HepG2 (cell line): ENCODE measurements around the gene GUK1. TPM values are rescaled to one million over a fixed set of nuclear protein-coding genes. Genes with fewer than 3 reads are reported as not detected.

Source experiments
- CHCHD3 ChIP-seq: sonication (generic); formaldehyde crosslinking; IDR thresholded peaks from 2 replicates; pipeline ENCODE4 v1.8.0; 2022; ENCODE audit warnings: mild to moderate bottlenecking, missing genetic modification reagents, moderate library complexity
- ISL2 ChIP-seq: sonication (generic); formaldehyde crosslinking; IDR thresholded peaks from 2 replicates; pipeline ENCODE4 v1.5.0; 2020; ENCODE audit warnings: missing genetic modification reagents
- KDM5A ChIP-seq: fragments of 200-600 bp; sonication (generic); IDR thresholded peaks from 2 replicates; pipeline ENCODE4 v1.7.0; 2018; ENCODE audit warnings: antibody characterized with exemption, mild to moderate bottlenecking, low read length, borderline replicate concordance
- KLF16 ChIP-seq, 2 experiments: sonication (generic) in 1 of 2; formaldehyde crosslinking in 1 of 2; IDR thresholded peaks; 2 replicates each; pipeline versions ENCODE4 v1.6.1 to v1.8.0; 2016 to 2023; ENCODE audit warnings: missing genetic modification reagents in 2 of 2, missing compliant biosample characterization in 1 of 2
- NR3C1 ChIP-seq: sonication (generic); formaldehyde crosslinking; IDR thresholded peaks from 2 replicates; pipeline ENCODE4 v1.4.0; 2020; ENCODE audit warnings: missing genetic modification reagents
- POGK ChIP-seq: sonication (generic); formaldehyde crosslinking; conservative IDR thresholded peaks from 2 replicates; pipeline ENCODE4 v1.8.0; 2022; ENCODE audit warnings: mild to moderate bottlenecking, moderate library complexity, missing genetic modification reagents
- POLR2G ChIP-seq: fragments of 200-400 bp; formaldehyde crosslinking; IDR thresholded peaks from 2 replicates; pipeline ENCODE4 v1.6.1; 2018; ENCODE audit warnings: mild to moderate bottlenecking, low read depth, low read length, moderate library complexity
- TEAD2 ChIP-seq: sonication (generic); formaldehyde crosslinking; IDR thresholded peaks from 2 replicates; pipeline ENCODE4 v1.9.0; 2021; ENCODE audit warnings: missing genetic modification reagents
- YY1 ChIP-seq: IDR thresholded peaks from 2 replicates; pipeline ENCODE4 v1.6.1; 2011; ENCODE audit warnings: low read length, low read depth, moderate library complexity, mild to moderate bottlenecking; ENCODE audit not compliant: insufficient read depth, insufficient replicate concordance
- ZBTB33 ChIP-seq: sonication (generic); formaldehyde crosslinking; IDR thresholded peaks from 2 replicates; pipeline ENCODE4 v1.4.0; 2020; ENCODE audit warnings: missing genetic modification reagents
- ZFP36L1 ChIP-seq: sonication (generic); formaldehyde crosslinking; IDR thresholded peaks from 2 replicates; pipeline ENCODE4 v1.8.0; 2022; ENCODE audit warnings: mild to moderate bottlenecking, missing genetic modification reagents, moderate library complexity
- ZXDC ChIP-seq: sonication (generic); formaldehyde crosslinking; IDR thresholded peaks from 2 replicates; pipeline ENCODE4 v1.5.0; 2020; ENCODE audit warnings: mild to moderate bottlenecking, missing genetic modification reagents
- polyA plus RNA-seq, 8 experiments: library from polyadenylated mRNA; depleted of rRNA in 3 of 8; stranded (reverse) in 7 of 8; unstranded in 1 of 8; fragments of >200 nt; fragmentation: Illumina TruSeq in 4 of 8; extraction: Trizol in 4 of 8; gene quantifications; 2 replicates each; pipeline versions ENCODE4 v1.2.1 to v1.2.3, GENCODE V29; 2011 to 2016; ENCODE audit warnings: low read depth in 4 of 8, missing spikeins in 1 of 8, mixed read lengths in 1 of 8; ENCODE audit not compliant: insufficient read depth in 1 of 8
- total RNA-seq, 5 experiments: library from RNA; depleted of rRNA; stranded (reverse); fragments of >200 nt; fragmentation: Illumina TruSeq; extraction: Trizol; gene quantifications; 2 replicates each; pipeline ENCODE4 v1.2.3, GENCODE V29; 2016; ENCODE audit warnings: low read depth in 1 of 5
- TF ChIP-seq, protein P1 (sequence below): sonication (generic); formaldehyde crosslinking; IDR thresholded peaks from one replicate; pipeline ENCODE4 v1.5.1; 2020; ENCODE audit warnings: mild to moderate bottlenecking, missing genetic modification reagents; ENCODE audit errors: not compliant biosample characterization

GUK1 gene
- total and polyA plus RNA-seq, 2 of the 13 experiments (the other 11 are each of a cell fraction or from before 2014, with no cell fraction given) = 116 to 154 TPM

DNA sequence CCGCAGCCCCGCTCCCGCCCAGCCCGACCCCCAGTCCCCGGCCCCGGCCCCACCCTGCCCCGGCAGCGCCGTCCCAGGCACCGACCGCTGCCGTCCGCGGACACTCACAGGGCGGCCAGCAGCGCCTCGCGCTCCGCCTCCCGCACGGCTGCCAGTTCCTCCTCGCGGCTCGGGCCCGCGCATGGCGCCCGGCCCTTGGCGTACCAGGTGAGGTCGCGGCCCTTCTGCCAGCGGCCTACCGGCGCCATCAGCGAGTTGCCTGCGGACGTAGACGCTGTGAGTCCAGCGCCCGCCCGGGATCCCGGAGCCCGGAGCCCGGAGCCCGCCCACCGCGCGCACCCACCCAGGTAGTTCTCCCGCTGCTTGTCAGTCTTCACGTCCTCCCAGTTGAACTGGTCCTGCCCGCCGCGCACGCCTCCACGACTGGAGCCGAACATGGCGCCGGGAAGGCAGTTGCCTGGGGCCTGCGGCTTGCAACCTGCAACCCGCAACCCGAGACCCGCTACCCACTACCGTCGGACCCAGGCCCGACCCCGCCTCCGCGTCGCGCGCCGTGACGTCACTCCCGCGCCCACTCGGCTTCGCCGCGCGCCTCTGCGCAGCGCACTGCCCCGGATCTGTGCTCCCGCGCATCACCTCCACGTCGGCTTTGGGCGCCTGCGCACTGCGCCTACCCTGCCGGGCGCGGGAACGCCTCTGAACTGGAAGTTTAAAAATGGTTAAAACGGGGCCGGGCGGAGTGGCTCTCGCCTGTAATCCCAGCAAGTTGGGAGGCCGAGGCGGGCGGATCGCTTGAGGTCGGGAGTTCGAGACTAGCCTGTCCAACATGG, 37.1 kb upstream of the GUK1 start, which contains the start of gene C1orf35 (continued):
- TF ChIP-seq, protein P1, sequence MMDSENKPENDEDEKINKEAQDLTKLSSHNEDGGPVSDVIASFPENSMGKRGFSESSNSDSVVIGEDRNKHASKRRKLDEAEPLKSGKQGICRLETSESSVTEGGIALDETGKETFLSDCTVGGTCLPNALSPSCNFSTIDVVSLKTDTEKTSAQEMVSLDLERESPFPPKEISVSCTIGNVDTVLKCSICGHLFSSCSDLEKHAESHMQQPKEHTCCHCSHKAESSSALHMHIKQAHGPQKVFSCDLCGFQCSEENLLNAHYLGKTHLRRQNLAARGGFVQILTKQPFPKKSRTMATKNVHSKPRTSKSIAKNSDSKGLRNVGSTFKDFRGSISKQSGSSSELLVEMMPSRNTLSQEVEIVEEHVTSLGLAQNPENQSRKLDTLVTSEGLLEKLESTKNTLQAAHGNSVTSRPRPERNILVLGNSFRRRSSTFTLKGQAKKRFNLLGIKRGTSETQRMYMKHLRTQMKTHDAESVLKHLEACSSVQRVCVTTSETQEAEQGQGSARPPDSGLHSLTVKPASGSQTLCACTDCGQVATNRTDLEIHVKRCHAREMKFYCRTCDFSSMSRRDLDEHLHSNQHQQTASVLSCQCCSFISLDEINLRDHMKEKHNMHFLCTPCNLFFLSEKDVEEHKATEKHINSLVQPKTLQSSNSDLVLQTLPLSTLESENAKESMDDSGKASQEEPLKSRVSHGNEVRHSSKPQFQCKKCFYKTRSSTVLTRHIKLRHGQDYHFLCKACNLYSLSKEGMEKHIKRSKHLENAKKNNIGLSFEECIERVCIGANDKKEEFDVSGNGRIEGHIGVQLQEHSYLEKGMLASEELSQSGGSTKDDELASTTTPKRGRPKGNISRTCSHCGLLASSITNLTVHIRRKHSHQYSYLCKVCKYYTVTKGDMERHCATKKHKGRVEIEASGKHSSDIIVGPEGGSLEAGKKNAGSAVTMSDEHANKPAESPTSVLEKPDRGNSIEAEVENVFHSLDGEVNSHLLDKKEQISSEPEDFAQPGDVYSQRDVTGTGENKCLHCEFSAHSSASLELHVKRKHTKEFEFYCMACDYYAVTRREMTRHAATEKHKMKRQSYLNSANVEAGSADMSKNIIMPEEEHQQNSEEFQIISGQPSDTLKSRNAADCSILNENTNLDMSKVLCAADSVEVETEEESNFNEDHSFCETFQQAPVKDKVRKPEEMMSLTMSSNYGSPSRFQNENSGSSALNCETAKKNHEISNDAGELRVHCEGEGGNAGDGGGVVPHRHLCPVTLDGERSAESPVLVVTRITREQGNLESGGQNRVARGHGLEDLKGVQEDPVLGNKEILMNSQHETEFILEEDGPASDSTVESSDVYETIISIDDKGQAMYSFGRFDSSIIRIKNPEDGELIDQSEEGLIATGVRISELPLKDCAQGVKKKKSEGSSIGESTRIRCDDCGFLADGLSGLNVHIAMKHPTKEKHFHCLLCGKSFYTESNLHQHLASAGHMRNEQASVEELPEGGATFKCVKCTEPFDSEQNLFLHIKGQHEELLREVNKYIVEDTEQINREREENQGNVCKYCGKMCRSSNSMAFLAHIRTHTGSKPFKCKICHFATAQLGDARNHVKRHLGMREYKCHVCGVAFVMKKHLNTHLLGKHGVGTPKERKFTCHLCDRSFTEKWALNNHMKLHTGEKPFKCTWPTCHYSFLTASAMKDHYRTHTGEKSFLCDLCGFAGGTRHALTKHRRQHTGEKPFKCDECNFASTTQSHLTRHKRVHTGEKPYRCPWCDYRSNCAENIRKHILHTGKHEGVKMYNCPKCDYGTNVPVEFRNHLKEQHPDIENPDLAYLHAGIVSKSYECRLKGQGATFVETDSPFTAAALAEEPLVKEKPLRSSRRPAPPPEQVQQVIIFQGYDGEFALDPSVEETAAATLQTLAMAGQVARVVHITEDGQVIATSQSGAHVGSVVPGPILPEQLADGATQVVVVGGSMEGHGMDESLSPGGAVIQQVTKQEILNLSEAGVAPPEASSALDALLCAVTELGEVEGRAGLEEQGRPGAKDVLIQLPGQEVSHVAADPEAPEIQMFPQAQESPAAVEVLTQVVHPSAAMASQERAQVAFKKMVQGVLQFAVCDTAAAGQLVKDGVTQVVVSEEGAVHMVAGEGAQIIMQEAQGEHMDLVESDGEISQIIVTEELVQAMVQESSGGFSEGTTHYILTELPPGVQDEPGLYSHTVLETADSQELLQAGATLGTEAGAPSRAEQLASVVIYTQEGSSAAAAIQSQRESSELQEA = no peak
- no peak for TF ChIP-seq CHCHD3 (CRISPR knock-in tag)
- peak; percentile 95 for TF ChIP-seq ZFP36L1 (CRISPR knock-in tag)
- TF ChIP-seq POGK (CRISPR knock-in tag) = peak; percentile 88; the same call in 1 of the 2 replicates
- peak; percentile 78 for TF ChIP-seq ISL2 (CRISPR knock-in tag)
- peak; percentile 45 for TF ChIP-seq ZBTB33
- TF ChIP-seq POLR2G = peak; percentile 63
- TF ChIP-seq YY1 = peak; percentile 76
- peak in 1 of 2 experiments; percentile 97; a peak in 2 of 4 replicates for TF ChIP-seq KLF16 (CRISPR knock-in tag; IDR thresholded peaks at IDR 0.05)
- TF ChIP-seq ZXDC (CRISPR knock-in tag) = no peak
- 0 out of 2 replicates have a peak, but pooled peaks have one; percentile 20 for TF ChIP-seq TEAD2 (CRISPR knock-in tag)
- TF ChIP-seq NR3C1 (CRISPR knock-in tag) = no peak
- TF ChIP-seq KDM5A = peak; percentile 87
